NCI-H510A (cell line): ENCODE results near the gene SEMA3A.

Experiments
- DNase-seq: peaks from one replicate; lab custom pipeline; 2025; lab: John Stamatoyannopoulos, UW

The SEMA3A gene

GRCh38 chr7:84195295-84196060 lies 889 bp upstream of the SEMA3A start:
- no peak for DNase-seq

- DNase-seq = no peak
Observed at GRCh38 chr7:84193747-84194146, 842 bp downstream of the SEMA3A start.

GRCh38 chr7:84191842-84192241 lies 2.7 kb downstream of the SEMA3A start:
- DNase-seq = no peak

GRCh38 chr7:84191261-84191660 lies 3.3 kb downstream of the SEMA3A start:
- DNase-seq = no peak

GRCh38 chr7:84190016-84190705 lies 4.4 kb downstream of the SEMA3A start:
- DNase-seq = no peak

GRCh38 chr7:84188786-84189405 lies 5.7 kb downstream of the SEMA3A start:
- no peak for DNase-seq

GRCh38 chr7:84187813-84188510 lies 6.6 kb downstream of the SEMA3A start:
- no peak for DNase-seq

- DNase-seq = no peak
Observed at GRCh38 chr7:84187087-84187805, 7.3 kb downstream of the SEMA3A start.

GRCh38 chr7:84183741-84184140 lies 10.8 kb downstream of the SEMA3A start:
- no peak for DNase-seq

GRCh38 chr7:84182301-84182700 lies 12.3 kb downstream of the SEMA3A start:
- DNase-seq = no peak

- no peak for DNase-seq
Observed at GRCh38 chr7:84181628-84182027, 13.0 kb downstream of the SEMA3A start.

- no peak for DNase-seq
Observed at GRCh38 chr7:84177758-84178412, 16.7 kb downstream of the SEMA3A start.

GRCh38 chr7:84176716-84177115 lies 17.9 kb downstream of the SEMA3A start:
- no peak for DNase-seq

GRCh38 chr7:84175461-84175860 lies 19.1 kb downstream of the SEMA3A start:
- DNase-seq = no peak

- no peak for DNase-seq
Observed at GRCh38 chr7:84170646-84171045, 23.9 kb downstream of the SEMA3A start.

GRCh38 chr7:84162584-84162983 lies 32.0 kb downstream of the SEMA3A start:
- no peak for DNase-seq

GRCh38 chr7:84162125-84162524 lies 32.5 kb downstream of the SEMA3A start:
- DNase-seq = no peak

- DNase-seq = no peak
Observed at GRCh38 chr7:84161398-84161797, 33.2 kb downstream of the SEMA3A start.

- no peak for DNase-seq
Observed at GRCh38 chr7:84159435-84159834, 35.2 kb downstream of the SEMA3A start.

GRCh38 chr7:84157171-84157570 lies 37.4 kb downstream of the SEMA3A start:
- no peak for DNase-seq
